Mesodermal cell (in vitro differentiated cells): ENCODE measurements around the gene MFAP4.

Source experiments
- H3K27ac ChIP-seq: 2 replicates; pipeline ENCODE4 v1.7.0; 2013; ENCODE audit warnings: mild to moderate bottlenecking, low read depth, low read length, moderate library complexity; ENCODE audit not compliant: severe bottlenecking
- H3K36me3 ChIP-seq: 2 replicates; pipeline ENCODE4 v1.7.1; 2013; ENCODE audit warnings: mild to moderate bottlenecking, low read length, moderate library complexity; ENCODE audit not compliant: control insufficient read depth, insufficient read depth
- H3K4me1 ChIP-seq: one replicate; pipeline ENCODE4 v1.7.1; 2013; ENCODE audit warnings: mild to moderate bottlenecking, low read length; ENCODE audit not compliant: insufficient read depth, control insufficient read depth, poor library complexity, severe bottlenecking
- H3K4me3 ChIP-seq: 2 replicates; pipeline ENCODE4 v1.7.0; 2013; ENCODE audit warnings: low read length, control low read depth, mild to moderate bottlenecking; ENCODE audit not compliant: insufficient read depth, poor library complexity, severe bottlenecking; ENCODE audit errors: extremely low read depth
- H3K9me3 ChIP-seq: 2 replicates; pipeline ENCODE4 v1.7.1; 2013; ENCODE audit warnings: mild to moderate bottlenecking, low read length, moderate library complexity; ENCODE audit not compliant: control insufficient read depth
- WGBS, 2 experiments: methylation state at CpG; one replicate each; pipeline ENCODE4 v1.1.5; 2013; ENCODE audit warnings: missing lambda C conversion rate in 2 of 2; ENCODE audit not compliant: insufficient coverage in 2 of 2; 5-methylcytosine and 5-hydroxymethylcytosine counted together

The MFAP4 gene

GRCh38 chr17:19384723-19385391 is 2.1 kb downstream of the MFAP4 start:
- peaks cover 61% of the 10 kb centered on the region for H3K36me3 ChIP-seq
- H3K27ac ChIP-seq: no peak overlapping the region
- peaks cover 16% of the 10 kb centered on the region for H3K4me1 ChIP-seq
- H3K9me3 ChIP-seq: no peaks in the 10 kb centered on the region
- no peak overlapping the region for H3K4me3 ChIP-seq
- 94 to 97% methylated on average over 15 to 16 of the region's 16 CpGs for WGBS, 2 experiments

GRCh38 chr17:19383681-19384470 is 3.1 kb downstream of the MFAP4 start:
- Histone ChIP-seq H3K36me3 (peaks cover 67% of the 10 kb centered on the region), H3K4me1 (peaks cover 20% of the 10 kb centered on the region), H3K9me3 (no peaks in the 10 kb centered on the region), H3K27ac (no peak overlapping the region), H3K4me3 (no peak overlapping the region)
- 93 to 98% methylated on average over 6 of the region's 6 CpGs for WGBS, 2 experiments

- 94 to 97% methylated on average over 10 to 11 of the region's 13 CpGs for WGBS, 2 experiments
- peaks cover 19% of the 10 kb centered on the region for H3K4me1 ChIP-seq
- no peaks in the 10 kb centered on the region for H3K9me3 ChIP-seq
- peaks cover 67% of the 10 kb centered on the region for H3K36me3 ChIP-seq
- H3K4me3 ChIP-seq: no peak overlapping the region
- no peak overlapping the region for H3K27ac ChIP-seq
These were observed 4.2 kb downstream of the MFAP4 start for GRCh38 chr17:19382531-19383444.

- 96 to 97% methylated on average over 25 to 29 of the region's 31 CpGs for WGBS, 2 experiments
- H3K36me3 ChIP-seq: peaks cover 67% of the 10 kb centered on the region
- H3K9me3 ChIP-seq: no peaks in the 10 kb centered on the region
- H3K4me1 ChIP-seq: peaks cover 10% of the 10 kb centered on the region
- no peak overlapping the region for H3K4me3 ChIP-seq
- H3K27ac ChIP-seq: no peak overlapping the region
These were observed 5.1 kb downstream of the MFAP4 start for GRCh38 chr17:19381741-19382444.

GRCh38 chr17:19381361-19381740 is 5.6 kb downstream of the MFAP4 start:
- Histone ChIP-seq H3K27ac (no peak overlapping the region), H3K36me3 (peaks cover 67% of the 10 kb centered on the region), H3K9me3 (no peaks in the 10 kb centered on the region), H3K4me3 (no peak overlapping the region), H3K4me1 (peaks cover 5% of the 10 kb centered on the region)
- WGBS, 2 experiments: 95 to 97% methylated on average over 5 to 7 of the region's 7 CpGs

GRCh38 chr17:19380481-19381301 is 6.3 kb downstream of the MFAP4 start:
- H3K4me1 ChIP-seq: peaks cover 4% of the 10 kb centered on the region
- WGBS, 2 experiments: 95 to 96% methylated on average over 27 to 29 of the region's 29 CpGs
- H3K4me3 ChIP-seq: no peak overlapping the region
- no peaks in the 10 kb centered on the region for H3K9me3 ChIP-seq
- H3K36me3 ChIP-seq: peaks cover 63% of the 10 kb centered on the region
- no peak overlapping the region for H3K27ac ChIP-seq

- H3K36me3 ChIP-seq: peaks cover 53% of the 10 kb centered on the region
- 87 to 98% methylated on average over 10 to 12 of the region's 13 CpGs for WGBS, 2 experiments
These were observed 7.5 kb downstream of the MFAP4 start for GRCh38 chr17:19379361-19380065.

GRCh38 chr17:19378416-19379360 is 8.3 kb downstream of the MFAP4 start, which contains the start of gene MAPK7:
Gene MAPK7 (plus strand): TSS chr17:19378498. CDS start chr17:19378901, 403 bp downstream.
- Histone ChIP-seq H3K4me3 (peak within 1 kb of the TSS; percentile 88), H3K27ac (peak within 1 kb of the TSS; percentile 95), H3K9me3 (no peaks in the 10 kb centered on the region), H3K4me1 (peaks cover 4% of the 10 kb centered on the region), H3K36me3 (peaks cover 45% of the 10 kb centered on the region)
- WGBS, 2 experiments: 7% methylated on average over 59 of the region's 69 CpGs

More at GRCh38 chr17:19379361-19380065, 7.5 kb downstream of the MFAP4 start:
- Histone ChIP-seq H3K4me1 (peaks cover 4% of the 10 kb centered on the region), H3K27ac (no peak overlapping the region), H3K9me3 (no peaks in the 10 kb centered on the region), H3K4me3 (peak overlapping the region; percentile 88)
